ENCODE data around the gene CCR9. TPM values are rescaled to one million over a fixed set of nuclear protein-coding genes. Genes with fewer than 3 reads are reported as not detected.

CCR9 gene
- total RNA-seq, 1 experiment from 2014 or later, result not detected

DNA sequence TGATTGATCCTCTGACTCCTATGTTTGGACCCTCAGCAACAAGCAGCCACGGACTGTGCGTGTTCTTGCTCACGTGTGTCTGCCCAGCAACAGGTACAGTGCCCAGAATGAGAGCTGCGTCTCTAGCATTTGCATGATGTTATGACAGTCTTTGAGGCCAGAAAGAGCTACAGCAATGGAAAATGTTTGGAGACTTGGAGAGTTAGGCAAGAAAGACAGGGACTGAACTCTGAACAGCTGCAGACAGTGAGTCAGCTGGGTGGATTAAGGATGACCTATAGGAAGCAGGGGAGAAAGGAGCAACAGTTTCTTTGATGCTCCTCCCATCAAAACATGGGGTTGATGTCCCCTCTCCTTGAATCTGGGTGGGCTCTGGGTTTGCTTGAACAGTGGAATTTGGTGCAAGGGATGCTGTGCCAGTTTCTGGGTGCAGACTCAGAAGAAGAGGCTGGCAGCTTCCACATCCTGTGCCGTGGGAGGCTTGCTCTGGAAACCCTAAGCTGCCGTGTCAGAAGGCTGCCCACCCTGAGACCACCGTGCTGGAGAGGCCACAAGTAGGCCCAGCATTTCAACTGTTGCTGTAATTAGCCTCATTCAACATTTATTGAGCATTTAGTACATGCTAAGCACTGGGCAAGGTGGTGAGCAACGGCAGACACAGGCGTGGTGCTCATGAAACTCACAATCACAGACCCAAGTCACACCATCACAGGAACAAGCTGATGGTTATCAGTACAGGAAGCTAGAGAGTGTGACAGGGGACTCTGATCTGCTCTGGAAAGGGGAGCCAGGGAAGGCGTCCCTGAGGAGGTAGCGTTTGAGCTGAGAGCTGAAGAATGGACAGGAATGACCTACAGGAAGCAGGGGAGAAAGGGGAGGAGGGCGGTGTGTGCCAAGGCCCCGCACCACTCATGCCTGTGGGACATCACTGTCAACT, 21.7 kb downstream of the CCR9 start:
- no peak for DNase-seq (ENCODE audit: low read depth)

DNA sequence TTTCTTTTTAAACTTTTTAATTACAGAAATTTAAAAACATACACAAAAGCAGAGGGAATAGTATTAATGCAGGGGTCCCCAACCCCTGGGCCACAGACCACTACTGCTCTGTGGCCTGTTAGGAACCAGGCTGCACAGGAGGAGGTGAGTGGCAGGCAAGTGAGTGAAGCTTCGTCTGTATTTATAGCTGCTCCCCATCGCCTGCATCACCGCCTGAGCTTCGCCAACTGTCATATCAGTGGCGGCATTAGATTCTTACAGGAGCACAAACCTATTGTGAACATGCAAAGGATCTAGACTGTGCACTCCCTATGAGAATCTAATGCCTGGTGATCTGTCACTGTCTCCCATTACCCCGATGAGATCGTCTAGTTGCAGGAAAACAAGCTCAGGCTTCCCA, 22.4 kb downstream of the CCR9 start:
- no peak for DNase-seq (ENCODE audit: low read depth)

DNA sequence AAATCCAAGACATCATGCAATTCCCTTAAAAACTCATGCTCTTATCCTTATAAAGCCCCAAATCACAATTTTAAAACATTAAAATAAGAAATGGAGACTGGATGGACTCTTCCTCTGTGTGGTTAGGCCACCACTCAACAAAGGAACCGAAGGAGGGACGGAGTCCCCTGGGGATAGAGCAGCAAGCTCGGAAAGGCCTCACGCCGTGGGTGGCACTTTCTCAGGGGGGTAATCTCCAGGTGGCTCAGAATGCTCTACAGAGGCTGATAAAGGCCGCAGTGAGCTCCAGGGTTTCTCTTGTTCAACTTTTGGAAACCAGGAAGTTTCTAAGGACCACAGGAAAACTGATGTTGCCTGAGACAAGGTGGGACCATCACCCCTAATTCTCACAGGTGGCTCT, 23.2 kb downstream of the CCR9 start:
- DNase-seq (ENCODE audit: low read depth), result no peak

DNA sequence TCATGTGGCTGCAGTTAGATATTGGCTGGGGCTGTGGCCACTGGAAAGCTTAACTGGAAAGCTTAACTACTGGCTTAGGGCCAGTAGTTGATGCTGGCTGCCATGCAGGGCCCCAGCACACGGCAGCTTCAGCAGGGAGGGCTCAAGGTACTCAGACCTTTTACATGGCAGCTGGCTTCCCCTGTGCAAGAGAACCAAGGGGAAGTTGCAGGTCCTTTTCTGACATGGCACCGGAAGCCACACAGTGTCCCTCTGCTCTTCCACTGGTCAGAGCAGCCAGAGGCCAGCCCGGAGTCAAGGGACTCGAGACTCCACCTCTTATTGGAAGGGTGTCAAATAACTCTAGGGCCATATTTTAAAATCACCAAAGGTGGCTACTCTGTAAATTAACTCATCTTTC, 24.5 kb downstream of the CCR9 start:
- no peak for DNase-seq (ENCODE audit: low read depth)

DNA sequence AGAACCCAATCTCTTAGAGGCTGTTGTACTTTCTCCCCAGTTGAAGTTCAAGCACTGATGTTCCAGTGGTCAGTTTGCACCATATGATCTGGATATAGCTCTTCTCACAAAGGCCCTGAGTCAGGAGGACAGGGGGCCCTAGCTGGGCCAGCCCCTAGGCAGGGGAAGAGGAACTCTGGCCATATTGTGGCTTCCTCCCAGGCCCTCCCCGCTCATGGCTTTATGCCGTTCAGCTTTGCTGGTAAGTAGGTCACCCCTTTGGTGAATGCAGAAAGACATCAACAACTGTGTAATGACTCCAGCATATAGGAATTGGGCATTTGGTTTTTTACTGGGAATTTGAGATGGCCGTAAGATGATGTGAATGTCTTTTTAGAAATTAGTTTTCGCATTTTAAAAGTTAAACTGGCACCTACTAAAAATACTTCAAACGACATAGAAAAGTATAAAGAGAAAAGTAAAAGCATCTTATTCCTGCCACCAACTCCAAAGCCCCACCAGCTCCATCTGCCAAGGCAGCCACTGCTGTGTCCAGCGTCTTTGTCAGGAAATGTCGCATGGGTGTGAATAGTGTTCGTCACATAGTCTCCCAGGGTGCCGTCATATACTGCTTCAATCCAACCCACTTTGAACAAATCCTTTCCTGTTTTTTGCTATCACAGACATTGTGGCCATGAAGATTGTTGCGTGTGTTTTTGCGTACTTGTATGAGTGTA, 25.3 kb downstream of the CCR9 start:
- no peak for DNase-seq (ENCODE audit: low read depth)

DNA sequence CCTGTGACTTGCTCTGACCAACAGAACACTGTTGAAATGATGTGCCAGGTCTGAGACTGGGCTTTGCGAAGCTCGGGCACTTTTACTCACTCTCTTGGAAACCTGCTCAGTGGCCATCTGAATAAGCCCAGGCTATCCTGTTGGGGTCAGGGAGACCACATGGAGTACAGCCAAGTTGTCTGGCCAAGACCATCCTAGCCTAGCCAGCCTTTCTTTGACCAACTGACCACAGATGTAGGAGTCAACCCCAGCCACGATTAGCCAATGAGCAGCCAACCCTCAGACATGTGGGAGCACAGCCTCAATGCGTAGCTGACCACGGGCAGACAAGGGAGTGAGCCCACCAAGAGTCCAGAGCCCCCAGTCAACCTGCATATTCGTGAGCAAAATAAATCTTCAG, 26.1 kb downstream of the CCR9 start:
- no peak for DNase-seq (ENCODE audit: low read depth)

DNA sequence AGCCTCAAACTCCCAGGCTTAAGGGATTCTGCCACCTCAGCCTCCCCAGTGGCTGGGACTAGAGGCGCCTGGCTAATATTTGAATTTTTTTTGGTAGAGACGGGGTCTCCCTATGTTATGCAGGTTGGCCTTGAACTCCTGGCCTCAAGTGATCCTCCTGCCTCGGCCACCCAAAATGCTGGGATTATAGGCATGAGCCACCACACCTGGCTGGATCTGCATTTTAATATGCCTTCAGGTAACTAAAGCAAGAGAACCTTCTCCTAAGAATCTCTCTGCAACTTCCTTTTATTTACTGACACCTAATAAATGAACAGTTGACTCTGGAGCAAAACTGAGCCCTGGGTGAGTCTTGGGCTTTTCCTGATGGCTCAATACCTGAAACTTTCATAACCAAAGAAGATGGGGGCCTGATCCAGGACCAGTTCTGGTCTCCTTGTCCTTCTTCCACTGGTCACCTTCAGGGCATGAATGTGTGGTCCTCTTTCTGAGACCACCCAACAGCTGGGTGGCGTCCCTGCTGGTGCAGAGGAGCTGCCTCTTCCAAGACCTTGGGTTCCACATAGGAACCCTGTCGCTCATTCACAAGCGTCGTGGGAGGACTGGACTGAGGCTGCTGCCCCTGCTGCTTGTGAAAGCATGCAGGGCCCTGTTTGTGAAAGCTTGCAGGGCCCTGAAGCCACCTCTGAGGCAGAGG, 28.2 kb downstream of the CCR9 start:
- no peak for DNase-seq (ENCODE audit: low read depth)

DNA sequence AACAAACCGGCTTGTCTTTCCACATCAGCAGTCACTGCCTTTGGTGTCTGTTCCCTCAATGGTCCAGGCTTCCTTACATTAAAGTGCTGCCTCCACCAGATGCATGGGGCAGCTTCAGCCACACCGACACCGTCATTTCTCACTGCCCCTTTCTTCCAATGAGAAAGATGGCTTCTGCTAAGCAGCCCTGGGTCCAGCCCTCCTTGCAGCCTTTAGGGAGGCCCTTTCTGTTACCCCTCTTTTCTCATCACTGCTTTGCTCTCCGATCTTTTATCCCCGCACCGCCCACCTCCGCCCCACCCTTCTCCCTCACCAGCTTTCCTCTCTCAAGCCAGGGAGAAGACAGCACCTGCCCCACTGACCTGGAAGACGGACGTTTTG, 28.7 kb downstream of the CCR9 start:
- no peak for DNase-seq (ENCODE audit: low read depth)

DNA sequence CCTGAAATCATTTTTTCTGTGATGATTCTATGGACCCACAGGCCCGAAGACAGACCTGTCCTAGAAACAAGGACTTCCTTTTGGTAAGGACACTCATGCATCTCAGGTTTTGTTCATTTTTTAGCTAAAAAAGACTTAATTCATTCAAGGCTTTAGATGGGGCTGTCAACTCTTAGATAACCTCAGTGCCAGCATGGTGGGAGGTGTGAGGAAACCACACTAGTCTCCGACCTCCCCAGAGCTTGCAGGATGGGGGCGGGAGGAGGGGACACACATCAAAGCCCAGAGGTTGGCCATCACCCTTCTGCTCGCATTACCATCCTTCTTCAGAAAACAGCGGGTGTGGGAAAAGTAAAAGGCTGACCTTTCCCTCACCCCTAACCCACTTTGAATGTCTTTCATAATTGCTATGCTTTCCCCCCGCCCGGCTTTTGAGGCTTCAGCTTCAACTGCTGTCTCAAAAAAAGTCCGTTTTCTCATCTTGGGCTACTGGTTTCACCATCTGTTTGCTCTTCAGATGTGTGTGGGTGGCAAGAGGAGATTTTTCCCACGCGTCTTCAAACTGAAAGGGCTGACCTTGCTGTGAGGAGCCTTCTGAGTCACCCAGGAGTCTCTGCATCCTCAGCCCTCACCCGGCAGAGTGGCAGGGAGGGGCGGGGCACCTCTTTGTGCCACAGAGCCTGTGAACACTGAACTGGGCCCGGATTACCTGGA, 29.3 kb downstream of the CCR9 start:
- DNase-seq (ENCODE audit: low read depth), result peak; percentile 85

DNA sequence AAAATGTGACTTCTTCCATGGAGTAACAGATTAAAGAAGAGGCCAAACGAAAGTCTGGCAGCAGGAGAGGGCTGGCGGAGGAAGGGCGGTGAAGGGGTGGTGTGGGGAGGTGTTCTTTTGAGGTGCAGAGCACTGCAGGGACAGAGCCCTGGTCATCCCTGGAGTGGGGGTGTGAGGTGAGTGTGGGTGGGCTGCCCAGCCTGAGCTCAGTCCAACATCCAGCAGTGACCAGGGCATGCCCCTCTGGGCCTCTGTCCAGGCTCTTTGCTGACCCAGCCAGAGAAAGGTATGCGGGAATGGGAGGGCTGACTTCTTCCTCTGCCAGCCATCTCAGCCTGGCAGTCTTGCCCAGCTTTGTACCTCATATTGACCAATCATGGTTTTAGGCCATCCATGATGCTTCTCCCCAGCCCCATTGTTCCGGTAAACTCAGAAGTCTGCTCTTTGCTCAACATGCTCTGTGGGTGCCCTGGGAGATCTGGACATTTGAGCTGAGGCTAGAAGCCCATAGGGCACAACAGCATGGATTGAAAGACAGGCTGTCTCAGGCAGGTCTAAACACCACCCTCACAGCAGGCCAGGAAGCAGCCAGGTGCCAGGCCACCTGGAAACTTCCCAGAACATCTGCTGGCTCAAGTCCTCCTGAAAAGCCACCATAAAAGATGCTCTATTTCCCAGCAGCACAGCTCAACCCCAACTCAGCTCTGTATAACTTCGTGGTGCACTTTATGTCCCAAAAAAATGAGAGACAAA, 31.0 kb downstream of the CCR9 start:
- no peak for DNase-seq (ENCODE audit: low read depth)

DNA sequence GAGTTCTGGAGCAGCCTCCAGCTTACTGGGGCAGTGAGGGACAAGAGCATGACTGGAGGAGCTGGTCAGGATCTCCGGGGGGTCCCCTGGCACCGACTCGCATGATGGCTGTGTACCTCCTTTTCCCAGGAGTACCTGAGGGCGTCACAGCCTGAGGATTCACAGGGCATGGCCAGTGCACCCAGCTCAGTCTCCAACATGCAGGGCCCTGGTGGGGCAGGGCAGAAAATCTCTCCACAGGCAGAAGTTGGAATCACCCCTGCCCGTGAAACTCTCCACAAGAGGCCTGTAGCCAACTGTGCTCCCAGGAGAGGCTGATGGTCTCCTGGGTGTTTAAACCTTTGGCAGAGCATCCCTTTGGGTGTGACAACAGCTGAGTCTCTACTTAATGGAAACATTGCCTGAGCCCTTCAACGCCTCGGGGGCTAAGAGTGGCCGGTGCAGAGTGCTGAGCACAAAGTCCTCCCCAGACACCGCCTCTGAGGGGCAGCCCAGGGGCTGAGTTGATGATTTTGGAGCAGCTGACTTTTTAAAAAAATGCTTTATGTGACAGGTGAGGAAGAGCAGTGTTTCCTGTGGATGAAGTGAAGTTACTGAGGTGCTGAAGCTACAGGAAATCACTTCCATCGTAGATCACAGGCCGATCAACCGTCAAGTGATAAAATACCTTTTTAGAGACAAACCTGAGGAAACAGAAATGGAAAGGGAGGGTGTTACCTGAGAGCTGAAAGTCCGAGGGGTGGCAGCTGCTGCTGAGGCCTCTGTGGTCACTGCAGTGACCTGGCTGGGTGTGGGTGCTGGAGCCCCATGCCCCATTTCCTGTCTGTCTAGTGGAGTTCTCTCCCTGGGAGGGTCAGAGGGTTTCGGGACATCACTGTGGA, 35.1 kb downstream of the CCR9 start:
- no peak for DNase-seq (ENCODE audit: low read depth)

DNA sequence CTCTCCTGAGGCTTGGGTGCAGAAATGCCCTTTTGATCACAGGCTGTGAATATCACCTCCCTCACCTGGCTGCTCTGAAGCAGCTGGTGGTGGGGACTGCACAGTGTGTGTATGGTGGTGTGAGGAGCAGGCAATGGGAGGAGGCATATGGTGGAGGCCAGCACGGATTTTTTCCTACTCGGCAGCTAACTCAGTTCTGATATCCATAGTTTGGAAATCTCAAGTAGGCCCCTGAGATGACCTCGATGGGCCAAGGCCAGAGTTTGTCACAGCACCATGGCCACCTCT, 35.6 kb downstream of the CCR9 start:
- no peak for DNase-seq (ENCODE audit: low read depth)

DNA sequence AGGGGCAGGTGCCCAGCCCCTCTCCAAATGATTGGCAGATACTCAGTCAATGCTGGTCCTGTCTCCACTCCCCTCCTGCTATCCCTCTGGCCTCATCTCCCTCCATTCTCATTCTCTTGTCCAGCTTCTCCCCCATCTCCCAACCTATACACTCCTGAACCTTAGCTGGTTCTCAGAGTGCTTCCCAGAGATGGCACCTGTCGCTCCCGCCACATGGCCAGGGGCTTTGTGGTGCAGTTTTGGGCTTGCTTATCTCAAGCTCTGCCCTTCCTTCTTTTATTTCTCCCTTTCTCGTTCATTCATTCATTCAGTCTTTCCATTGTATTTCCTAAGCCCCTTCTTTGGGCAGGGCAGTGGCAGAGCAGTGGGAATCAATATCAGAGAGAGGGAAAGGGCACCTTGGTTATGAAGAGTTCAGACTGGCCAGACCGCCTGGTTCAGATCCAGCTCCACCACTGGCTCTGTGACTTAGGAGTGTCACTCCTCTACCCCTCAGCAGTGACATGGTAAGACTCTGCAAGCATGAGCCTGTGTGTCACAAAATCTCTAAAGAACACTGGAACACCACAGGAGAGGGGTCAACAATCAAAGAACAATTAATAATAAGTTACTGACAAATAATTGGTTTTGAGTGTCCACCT, 36.7 kb downstream of the CCR9 start:
- no peak for DNase-seq (ENCODE audit: low read depth)

DNA sequence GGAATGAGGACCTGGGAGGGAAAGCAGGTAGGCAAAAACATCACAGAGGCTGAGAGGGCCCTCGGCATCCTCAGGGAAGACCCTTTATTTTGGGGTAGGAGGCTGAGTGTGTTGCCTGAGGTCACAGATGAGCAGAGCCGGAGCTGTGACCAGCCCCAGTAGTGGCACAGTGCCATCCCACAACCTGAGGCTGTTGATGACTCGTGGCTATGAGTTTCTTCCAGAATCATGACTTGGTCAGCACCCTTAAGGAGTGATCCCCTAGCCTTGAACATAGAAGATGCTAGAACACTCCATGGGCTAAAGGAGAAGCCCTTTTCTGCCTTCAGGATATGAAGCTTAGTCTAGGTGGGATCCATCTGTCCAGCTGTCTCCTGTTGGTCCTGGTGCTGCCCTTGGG, 37.4 kb downstream of the CCR9 start:
- peak; percentile 63 for DNase-seq (ENCODE audit: low read depth)

DNA sequence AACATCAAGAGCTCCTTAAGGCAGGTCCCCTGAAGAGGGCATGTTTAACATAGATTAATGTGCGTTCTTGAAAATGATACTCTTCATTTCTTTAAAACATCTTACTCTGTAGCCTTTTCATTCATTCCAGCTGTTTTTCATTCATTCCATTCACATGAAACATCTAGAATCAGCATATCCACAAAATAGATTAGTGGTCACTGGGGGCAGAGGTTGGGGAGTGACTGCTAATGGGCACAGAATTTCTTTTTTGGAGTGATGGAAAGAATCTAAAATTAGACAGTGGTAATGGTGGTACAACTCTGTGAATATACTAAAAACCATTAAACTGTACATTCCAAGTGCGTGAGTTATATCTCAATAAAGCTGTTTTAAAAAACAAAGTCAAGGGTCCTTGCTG, 41.5 kb downstream of the CCR9 start:
- DNase-seq (ENCODE audit: low read depth), result no peak

DNA sequence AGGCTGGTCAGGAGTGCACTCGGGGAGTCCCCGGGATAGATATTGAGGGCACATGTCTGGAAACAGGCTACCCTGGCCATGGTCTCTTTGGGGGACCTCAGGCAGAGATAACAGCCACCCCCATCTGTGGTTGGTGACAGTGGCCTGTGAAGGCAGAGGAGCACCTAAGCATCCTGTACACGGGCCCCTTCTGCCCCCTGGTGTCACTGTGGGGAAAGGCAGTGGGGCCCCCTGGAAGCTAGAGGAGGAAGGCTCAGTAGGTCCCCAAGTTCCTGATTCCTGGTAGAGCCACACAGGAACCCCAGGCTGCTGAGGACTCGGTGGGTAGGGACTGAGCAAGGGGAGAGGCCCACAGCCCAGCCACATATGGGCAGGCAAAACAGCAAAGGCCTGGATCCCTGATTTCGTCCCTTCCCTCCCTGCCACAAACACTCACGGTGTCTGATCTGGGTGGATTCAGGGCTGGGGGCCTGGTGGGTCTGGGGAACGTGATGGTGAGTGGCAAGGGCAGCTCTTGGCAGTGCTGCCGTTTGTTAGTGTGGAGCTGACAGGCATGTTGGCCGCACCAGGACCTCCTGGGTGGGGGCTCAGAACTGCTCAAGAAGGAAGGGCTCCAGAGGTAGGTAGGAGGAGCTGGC, 42.8 kb downstream of the CCR9 start:
- peak; percentile 32 for DNase-seq (ENCODE audit: low read depth)

DNA sequence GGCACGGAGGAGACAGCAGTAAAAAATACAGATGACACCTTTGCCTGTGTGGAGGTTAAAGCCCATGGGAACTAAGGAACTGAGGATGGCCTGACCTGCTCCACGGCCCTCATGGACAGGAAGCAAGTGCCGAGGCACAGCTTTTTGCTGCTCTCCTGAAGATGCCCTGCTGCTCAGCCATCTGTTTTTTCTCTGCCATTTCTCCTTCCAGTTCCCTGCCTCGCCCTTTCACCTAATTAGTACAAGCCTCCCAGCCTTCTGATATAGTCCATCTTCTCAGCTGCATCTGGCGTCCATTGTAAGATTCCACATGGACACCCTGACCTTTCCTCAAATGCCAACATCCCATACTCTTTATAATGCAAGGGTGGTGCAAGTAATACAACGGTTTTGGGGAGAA, 45.2 kb downstream of the CCR9 start:
- DNase-seq (ENCODE audit: low read depth), result no peak

DNA sequence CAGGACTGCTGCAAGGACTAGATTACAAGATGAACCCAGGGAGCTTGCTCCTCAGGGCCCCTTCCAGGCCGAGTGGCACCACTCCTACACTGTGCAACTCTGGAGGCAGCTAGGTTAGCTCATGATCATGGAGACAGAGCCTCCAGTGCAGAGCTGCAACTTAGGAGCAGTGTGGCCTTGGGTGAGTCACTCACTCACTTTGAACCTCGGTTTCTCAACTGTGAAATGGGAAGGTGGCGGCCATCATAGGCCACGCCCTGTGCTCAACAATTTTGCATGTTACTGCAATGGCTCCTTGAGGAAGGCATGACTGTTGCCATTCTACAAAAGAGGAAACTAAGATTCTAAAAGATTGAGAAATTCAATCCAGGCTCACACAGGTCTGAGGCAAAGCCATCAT, 45.8 kb downstream of the CCR9 start:
- DNase-seq (ENCODE audit: low read depth), result no peak

DNA sequence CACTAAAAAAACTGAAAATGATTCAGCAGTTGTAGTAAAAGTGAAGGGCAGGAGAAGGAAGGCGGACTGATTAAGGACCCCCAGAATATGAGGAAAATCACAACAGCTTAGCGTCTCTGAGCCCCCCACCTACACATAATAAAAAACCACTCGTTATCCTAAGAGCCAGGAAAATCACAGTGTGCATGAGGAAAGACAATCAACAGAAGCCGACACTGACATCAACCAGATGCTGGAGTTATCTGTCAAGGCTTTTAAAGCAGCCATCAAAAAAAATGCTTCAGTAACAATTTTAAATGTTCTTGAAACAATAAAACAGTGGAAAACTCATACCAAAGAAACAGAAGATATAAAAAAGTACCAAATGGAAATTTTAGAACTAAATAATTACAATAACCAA, 47.2 kb downstream of the CCR9 start:
- DNase-seq (ENCODE audit: low read depth), result no peak

All from HT1080 (cell line).